KMS-11 (cell line): ENCODE measurements around the gene STAC.

Source experiments
- H2AFZ ChIP-seq: fragments of 200-600 bp; sonication (generic); 2 replicates; pipeline ENCODE4 v1.6.1; 2016; ENCODE audit warnings: antibody characterized with exemption, mixed run types, low read depth
- H3K27ac ChIP-seq: fragments of 200-600 bp; sonication (generic); 2 replicates; pipeline ENCODE4 v1.6.1; 2016; ENCODE audit warnings: mild to moderate bottlenecking, mixed run types
- H3K27me3 ChIP-seq: fragments of 200-600 bp; sonication (generic); 2 replicates; pipeline ENCODE4 v1.6.1; 2017; ENCODE audit warnings: mild to moderate bottlenecking, low read depth, mixed run types, moderate library complexity; ENCODE audit not compliant: insufficient read depth
- H3K36me3 ChIP-seq: fragments of 200-600 bp; sonication (generic); 2 replicates; pipeline ENCODE4 v1.6.1; 2017; ENCODE audit warnings: mild to moderate bottlenecking, mixed run types; ENCODE audit not compliant: insufficient read depth
- H3K4me1 ChIP-seq: fragments of 200-600 bp; sonication (generic); 2 replicates; pipeline ENCODE4 v1.6.1; 2016; ENCODE audit warnings: mild to moderate bottlenecking, low read depth, mixed run types; ENCODE audit not compliant: poor library complexity, severe bottlenecking
- H3K4me2 ChIP-seq: fragments of 200-600 bp; sonication (generic); 2 replicates; pipeline ENCODE4 v1.7.0; 2016; ENCODE audit warnings: mild to moderate bottlenecking, mixed run types
- H3K4me3 ChIP-seq: fragments of 200-600 bp; sonication (generic); IDR thresholded peaks from 2 replicates; pipeline ENCODE4 v1.6.1; 2017; ENCODE audit warnings: low read depth, low read length, mixed read lengths; ENCODE audit not compliant: insufficient read depth
- H3K79me2 ChIP-seq: fragments of 200-600 bp; sonication (generic); 2 replicates; pipeline ENCODE4 v1.6.1; 2016; ENCODE audit warnings: low read depth, mixed run types; ENCODE audit not compliant: insufficient read depth
- H3K9ac ChIP-seq: fragments of 200-600 bp; sonication (generic); 2 replicates; pipeline ENCODE4 v1.6.1; 2016; ENCODE audit warnings: mild to moderate bottlenecking, mixed run types
- H4K20me1 ChIP-seq: fragments of 200-600 bp; sonication (generic); 2 replicates; pipeline ENCODE4 v1.6.1; 2016; ENCODE audit warnings: mild to moderate bottlenecking, mixed run types; ENCODE audit not compliant: insufficient read depth
- TF ChIP-seq, protein P1 (sequence below): fragments of 200-600 bp; sonication (generic); conservative IDR thresholded peaks from 2 replicates; pipeline ENCODE4 v1.6.1; 2017; ENCODE audit warnings: low read depth, mild to moderate bottlenecking, antibody characterized with exemption, low read length, moderate library complexity, mixed read lengths

STAC gene

DNA sequence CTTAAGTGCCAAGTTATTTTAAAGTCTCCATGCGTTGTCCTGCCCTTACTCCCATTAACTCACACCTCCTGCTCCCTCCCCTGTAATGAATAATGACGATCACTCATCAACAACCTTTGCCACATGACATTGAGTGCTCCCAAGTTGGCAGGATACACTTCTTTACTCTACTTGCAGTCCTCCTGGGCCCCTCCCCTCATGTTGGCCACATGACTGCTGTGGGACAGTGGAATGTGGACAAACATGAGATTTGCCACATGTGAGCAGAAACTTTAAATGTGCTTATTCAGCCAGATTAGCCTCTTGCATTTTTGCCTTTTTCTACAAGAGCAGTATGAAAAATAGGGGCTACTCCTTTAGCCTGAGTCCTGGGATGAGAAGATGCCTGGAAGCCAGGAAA is 216.1 kb downstream of the STAC start:
- no peaks in the 10 kb centered on the region for H3K27me3 ChIP-seq
- no peaks in the 10 kb centered on the region for H3K79me2 ChIP-seq
- H3K9ac ChIP-seq = no peak overlapping the region
- H3K4me1 ChIP-seq = no peaks in the 10 kb centered on the region
- no peak overlapping the region for H3K4me3 ChIP-seq
- H3K36me3 ChIP-seq = no peaks in the 10 kb centered on the region
- H2AFZ ChIP-seq = no peak overlapping the region
- no peak overlapping the region for H3K27ac ChIP-seq
- TF ChIP-seq, protein P1, sequence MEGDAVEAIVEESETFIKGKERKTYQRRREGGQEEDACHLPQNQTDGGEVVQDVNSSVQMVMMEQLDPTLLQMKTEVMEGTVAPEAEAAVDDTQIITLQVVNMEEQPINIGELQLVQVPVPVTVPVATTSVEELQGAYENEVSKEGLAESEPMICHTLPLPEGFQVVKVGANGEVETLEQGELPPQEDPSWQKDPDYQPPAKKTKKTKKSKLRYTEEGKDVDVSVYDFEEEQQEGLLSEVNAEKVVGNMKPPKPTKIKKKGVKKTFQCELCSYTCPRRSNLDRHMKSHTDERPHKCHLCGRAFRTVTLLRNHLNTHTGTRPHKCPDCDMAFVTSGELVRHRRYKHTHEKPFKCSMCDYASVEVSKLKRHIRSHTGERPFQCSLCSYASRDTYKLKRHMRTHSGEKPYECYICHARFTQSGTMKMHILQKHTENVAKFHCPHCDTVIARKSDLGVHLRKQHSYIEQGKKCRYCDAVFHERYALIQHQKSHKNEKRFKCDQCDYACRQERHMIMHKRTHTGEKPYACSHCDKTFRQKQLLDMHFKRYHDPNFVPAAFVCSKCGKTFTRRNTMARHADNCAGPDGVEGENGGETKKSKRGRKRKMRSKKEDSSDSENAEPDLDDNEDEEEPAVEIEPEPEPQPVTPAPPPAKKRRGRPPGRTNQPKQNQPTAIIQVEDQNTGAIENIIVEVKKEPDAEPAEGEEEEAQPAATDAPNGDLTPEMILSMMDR = no peak
- H3K4me2 ChIP-seq = no peak overlapping the region
- H4K20me1 ChIP-seq = no peaks in the 10 kb centered on the region

DNA sequence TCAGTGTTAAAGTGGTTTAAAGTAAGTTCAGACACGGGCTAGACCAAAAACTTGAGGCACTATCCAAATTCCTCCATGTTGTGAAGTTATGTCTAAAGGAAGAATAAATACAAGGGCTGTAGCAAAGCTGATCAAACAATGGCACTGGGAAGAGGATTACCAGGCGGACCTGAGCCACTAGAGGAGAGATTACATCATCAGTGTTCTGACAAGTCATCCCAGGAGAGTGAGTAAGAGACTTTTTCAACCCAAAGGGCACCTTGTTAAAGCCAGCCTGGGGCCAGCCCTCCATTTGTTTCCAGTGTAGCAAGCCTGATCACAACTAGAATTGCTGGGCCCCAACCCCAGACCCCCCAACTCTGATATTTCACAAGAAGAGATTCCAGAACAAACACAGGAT is 217.1 kb downstream of the STAC start:
- TF ChIP-seq, protein P1 = no peak
- no peak overlapping the region for H2AFZ ChIP-seq
- H3K4me1 ChIP-seq = no peaks in the 10 kb centered on the region
- no peak overlapping the region for H3K9ac ChIP-seq
- H3K4me2 ChIP-seq = no peak overlapping the region
- no peaks in the 10 kb centered on the region for H3K36me3 ChIP-seq
- H3K27ac ChIP-seq = no peak overlapping the region
- H4K20me1 ChIP-seq = no peaks in the 10 kb centered on the region
- H3K79me2 ChIP-seq = no peaks in the 10 kb centered on the region
- H3K27me3 ChIP-seq = no peaks in the 10 kb centered on the region
- no peak overlapping the region for H3K4me3 ChIP-seq
